Ishikawa (cell line): Measurements from ENCODE around the gene ETV5.

Experiments
- CEBPB ChIP-seq: IDR thresholded peaks from 2 replicates; pipeline ENCODE4 v1.6.1; 2012
- CREB1 ChIP-seq: IDR thresholded peaks from 2 replicates; pipeline ENCODE4 v1.6.1; 2012; ENCODE audit warnings: low read depth
- EGR1 ChIP-seq: IDR thresholded peaks from 2 replicates; pipeline ENCODE4 v1.6.1; 2012
- EP300 ChIP-seq: IDR thresholded peaks from 2 replicates; pipeline ENCODE4 v1.6.1; 2012; ENCODE audit warnings: borderline replicate concordance
- FOXM1 ChIP-seq: IDR thresholded peaks from 2 replicates; pipeline ENCODE4 v1.6.1; 2012; ENCODE audit warnings: low read depth, borderline replicate concordance
- MAX ChIP-seq: IDR thresholded peaks from 2 replicates; pipeline ENCODE4 v1.6.1; 2012
- NFIC ChIP-seq: IDR thresholded peaks from 2 replicates; pipeline ENCODE4 v1.6.1; 2012
- RAD21 ChIP-seq: IDR thresholded peaks from 2 replicates; pipeline ENCODE4 v1.6.1; 2012; ENCODE audit warnings: low read depth
- REST ChIP-seq: IDR thresholded peaks from 2 replicates; pipeline ENCODE4 v1.6.1; 2012; ENCODE audit warnings: low read depth, mild to moderate bottlenecking
- TAF1 ChIP-seq: IDR thresholded peaks from 2 replicates; pipeline ENCODE4 v1.6.1; 2012; ENCODE audit warnings: low read depth, mild to moderate bottlenecking
- TEAD4 ChIP-seq: IDR thresholded peaks from 2 replicates; pipeline ENCODE4 v1.6.1; 2012
- YY1 ChIP-seq: IDR thresholded peaks from 2 replicates; pipeline ENCODE4 v1.6.1; 2012; ENCODE audit warnings: low read depth
- ZBTB7A ChIP-seq: IDR thresholded peaks from 2 replicates; pipeline ENCODE4 v1.6.1; 2012; ENCODE audit warnings: low read depth
- TF ChIP-seq, protein P1 (sequence below): IDR thresholded peaks from 2 replicates; pipeline ENCODE4 v1.6.1; 2012

DNA sequence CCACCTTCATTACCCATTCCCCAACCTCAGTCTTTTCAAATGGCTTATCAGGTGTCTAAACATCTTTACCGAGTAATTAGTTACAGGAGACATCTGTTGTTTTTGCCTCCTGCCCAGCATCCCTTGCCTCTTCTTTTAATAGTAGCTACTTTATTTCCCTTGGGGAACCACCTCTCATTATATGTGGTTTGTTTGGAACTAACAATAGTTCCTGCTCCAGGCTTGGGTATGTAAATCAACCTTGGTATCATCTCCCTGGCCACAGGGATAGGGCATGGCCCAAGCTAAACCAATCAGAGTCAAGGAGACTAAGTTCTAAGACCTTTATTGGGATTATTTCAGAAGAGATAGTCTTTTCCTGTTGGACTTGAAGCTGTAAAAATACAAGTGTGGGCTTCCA, 76.6 kb downstream of the ETV5 start:
- TF ChIP-seq YY1 (no peak), FOXM1 (no peak), RAD21 (no peak), CEBPB (no peak), EP300 (no peak), MAX (no peak), TAF1 (no peak), REST (no peak), EGR1 (no peak), CREB1 (no peak), TEAD4 (no peak), NFIC (no peak), ZBTB7A (no peak)
- TF ChIP-seq, protein P1, sequence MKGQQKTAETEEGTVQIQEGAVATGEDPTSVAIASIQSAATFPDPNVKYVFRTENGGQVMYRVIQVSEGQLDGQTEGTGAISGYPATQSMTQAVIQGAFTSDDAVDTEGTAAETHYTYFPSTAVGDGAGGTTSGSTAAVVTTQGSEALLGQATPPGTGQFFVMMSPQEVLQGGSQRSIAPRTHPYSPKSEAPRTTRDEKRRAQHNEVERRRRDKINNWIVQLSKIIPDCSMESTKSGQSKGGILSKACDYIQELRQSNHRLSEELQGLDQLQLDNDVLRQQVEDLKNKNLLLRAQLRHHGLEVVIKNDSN, result no peak
